CD4-positive, alpha-beta T cell treated with Interleukin-15 for 1 hour (primary cell): ENCODE results near the gene ST7L.

Experiments used
- DNase-seq: peaks from one replicate; pipeline ENCODE4 v3.0.0-alpha.2; 2020

Gene ST7L

GRCh38 chr1:112614460-112615065 is 4.4 kb downstream of the ST7L start:
- DNase-seq, result no peak

- no peak for DNase-seq
Measured at GRCh38 chr1:112605633-112606327, 13.2 kb downstream of the ST7L start.

- no peak for DNase-seq
Measured at GRCh38 chr1:112603541-112603940, 15.4 kb downstream of the ST7L start.

- DNase-seq, result no peak
Measured at GRCh38 chr1:112603012-112603411, 15.9 kb downstream of the ST7L start.

GRCh38 chr1:112599477-112599876 is 19.5 kb downstream of the ST7L start:
- DNase-seq, result no peak

GRCh38 chr1:112594208-112594876 is 24.6 kb downstream of the ST7L start:
- DNase-seq, result no peak

- no peak for DNase-seq
Measured at GRCh38 chr1:112589766-112590165, 29.2 kb downstream of the ST7L start.

- DNase-seq, result no peak
Measured at GRCh38 chr1:112583366-112583765, 35.6 kb downstream of the ST7L start.

- no peak for DNase-seq
Measured at GRCh38 chr1:112581586-112582192, 37.3 kb downstream of the ST7L start.

GRCh38 chr1:112579801-112580510 is 39.0 kb downstream of the ST7L start:
- DNase-seq, result no peak

GRCh38 chr1:112576240-112576639 is 42.7 kb downstream of the ST7L start:
- DNase-seq, result no peak

GRCh38 chr1:112575154-112575804 is 43.7 kb downstream of the ST7L start:
- no peak for DNase-seq

- DNase-seq, result no peak
Measured at GRCh38 chr1:112565800-112566199, 53.1 kb downstream of the ST7L start.

- no peak for DNase-seq
Measured at GRCh38 chr1:112564081-112564480, 54.9 kb downstream of the ST7L start.

- no peak for DNase-seq
Measured at GRCh38 chr1:112563341-112563740, 55.6 kb downstream of the ST7L start.

- DNase-seq, result no peak
Measured at GRCh38 chr1:112558634-112559033, 60.3 kb downstream of the ST7L start.

- no peak for DNase-seq
Measured at GRCh38 chr1:112557385-112557784, 61.6 kb downstream of the ST7L start.

- no peak for DNase-seq
Measured at GRCh38 chr1:112554411-112554810, 64.5 kb downstream of the ST7L start.

GRCh38 chr1:112549590-112549989 is 69.4 kb downstream of the ST7L start:
- DNase-seq, result no peak

GRCh38 chr1:112548547-112548946 is 70.4 kb downstream of the ST7L start:
- DNase-seq, result no peak

- DNase-seq, result no peak
Measured at GRCh38 chr1:112546076-112546475, 72.9 kb downstream of the ST7L start.

GRCh38 chr1:112544751-112545150 is 74.2 kb downstream of the ST7L start:
- no peak for DNase-seq
